Measurements from ENCODE around the gene USP34. TPM values are rescaled to one million over a fixed set of nuclear protein-coding genes. Genes with fewer than 3 reads are reported as not detected.

Gene USP34
- total RNA-seq, 6 experiments from 2014 or later = 33.3 to 57.1 (median 41.5) TPM

DNA sequence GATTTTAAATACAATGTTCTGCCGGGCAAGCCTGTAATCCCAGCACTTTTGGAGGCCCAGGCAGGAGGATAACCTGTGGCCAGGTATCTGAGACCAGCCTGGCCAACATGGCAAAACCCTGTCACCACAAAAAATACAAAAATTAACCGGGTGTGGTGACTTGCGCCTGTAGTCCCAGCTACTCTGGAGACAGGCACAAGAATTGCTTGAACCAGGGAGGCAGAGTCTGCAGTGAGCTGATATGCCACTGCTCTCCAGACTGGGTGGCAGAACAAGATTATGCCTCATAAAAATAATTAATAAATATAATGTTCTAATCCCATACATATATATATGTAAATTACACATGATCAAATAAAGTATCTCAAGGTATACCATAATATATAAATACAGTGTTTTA lies 189.6 kb downstream of the USP34 start:
- TF ChIP-seq, protein P1, sequence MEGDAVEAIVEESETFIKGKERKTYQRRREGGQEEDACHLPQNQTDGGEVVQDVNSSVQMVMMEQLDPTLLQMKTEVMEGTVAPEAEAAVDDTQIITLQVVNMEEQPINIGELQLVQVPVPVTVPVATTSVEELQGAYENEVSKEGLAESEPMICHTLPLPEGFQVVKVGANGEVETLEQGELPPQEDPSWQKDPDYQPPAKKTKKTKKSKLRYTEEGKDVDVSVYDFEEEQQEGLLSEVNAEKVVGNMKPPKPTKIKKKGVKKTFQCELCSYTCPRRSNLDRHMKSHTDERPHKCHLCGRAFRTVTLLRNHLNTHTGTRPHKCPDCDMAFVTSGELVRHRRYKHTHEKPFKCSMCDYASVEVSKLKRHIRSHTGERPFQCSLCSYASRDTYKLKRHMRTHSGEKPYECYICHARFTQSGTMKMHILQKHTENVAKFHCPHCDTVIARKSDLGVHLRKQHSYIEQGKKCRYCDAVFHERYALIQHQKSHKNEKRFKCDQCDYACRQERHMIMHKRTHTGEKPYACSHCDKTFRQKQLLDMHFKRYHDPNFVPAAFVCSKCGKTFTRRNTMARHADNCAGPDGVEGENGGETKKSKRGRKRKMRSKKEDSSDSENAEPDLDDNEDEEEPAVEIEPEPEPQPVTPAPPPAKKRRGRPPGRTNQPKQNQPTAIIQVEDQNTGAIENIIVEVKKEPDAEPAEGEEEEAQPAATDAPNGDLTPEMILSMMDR (IDR thresholded peaks at IDR 0.05) = no peak
- TF ChIP-seq POLR2A (IDR thresholded peaks at IDR 0.05) = no peak
- ATAC-seq (no peak), DNase-seq (no peak)
- intact Hi-C loops (cut with DNase I) = no loop called here
- peaks cover 0 to 55% (median 17%) of the 10 kb centered on the region in 4 donors for H3K36me3 ChIP-seq
- H3K4me1 ChIP-seq = no peaks in the 10 kb centered on the region
- H3K27me3 ChIP-seq = no peaks in the 10 kb centered on the region
- no peaks in the 10 kb centered on the region for H3K9me3 ChIP-seq
- H3K4me3 ChIP-seq = no peak overlapping the region
- 96% methylated on average over 3 of the region's 3 CpGs for WGBS (ENCODE audit: insufficient coverage, low coverage, low lambda C conversion rate, missing lambda C conversion rate)
- H3K27ac ChIP-seq = no peak overlapping the region

DNA sequence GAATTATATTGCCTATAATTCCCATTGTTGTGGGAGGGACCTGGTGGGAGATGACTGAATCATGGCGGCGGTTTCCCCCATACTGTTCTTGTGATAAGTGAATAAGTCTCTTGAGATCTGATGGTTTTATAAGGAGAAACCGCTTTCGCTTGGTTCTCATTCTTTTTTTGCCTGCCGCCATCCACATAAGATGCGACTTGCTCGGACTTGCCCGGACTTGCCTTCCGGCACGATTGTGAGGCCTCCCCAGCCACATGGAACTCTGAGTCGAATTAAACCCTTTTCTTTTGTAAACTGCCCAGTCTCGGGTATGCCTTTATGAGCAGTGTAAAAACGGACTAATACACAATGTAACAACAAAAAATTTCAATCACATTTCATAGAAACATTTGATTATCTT lies 193.1 kb downstream of the USP34 start:
- intact Hi-C loops (cut with DNase I) = no loop called here
- no peak for ATAC-seq

DNA sequence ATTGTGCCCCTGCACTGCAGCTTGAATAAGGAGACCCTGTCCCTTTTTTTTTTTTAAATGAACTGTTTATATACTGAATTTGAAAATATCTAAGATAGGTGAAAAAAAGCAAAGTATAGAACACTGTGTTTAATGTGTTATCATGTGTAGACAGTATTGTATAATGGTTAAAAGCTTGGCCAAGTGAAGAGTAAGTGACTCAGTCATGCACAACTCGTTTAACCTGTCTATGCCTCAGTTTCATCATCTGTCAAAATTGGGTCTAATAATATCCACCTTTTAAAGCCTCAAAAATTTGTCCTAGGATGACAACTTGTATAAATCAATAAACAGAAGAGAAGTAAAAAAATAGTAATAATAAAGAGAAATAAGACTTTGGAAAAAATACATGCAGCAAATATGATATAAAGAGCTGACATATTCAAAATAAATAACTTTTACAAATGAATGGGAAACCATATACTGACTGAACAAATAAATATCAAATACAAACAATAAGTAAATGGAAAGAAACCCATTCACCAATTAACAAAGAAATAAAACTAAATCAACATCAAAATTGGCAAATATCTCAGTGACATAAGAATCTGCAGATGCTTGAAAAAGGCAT lies 195.2 kb downstream of the USP34 start:
- Histone ChIP-seq H3K9me3 (no peaks in the 10 kb centered on the region), H3K27me3 (no peaks in the 10 kb centered on the region), H3K4me3 (no peak overlapping the region), H3K4me1 (no peaks in the 10 kb centered on the region), H3K27ac (no peak overlapping the region), H3K36me3 (peaks cover 0 to 28% (median 10%) of the 10 kb centered on the region in 4 donors)
- WGBS (ENCODE audit: insufficient coverage, low coverage, low lambda C conversion rate, missing lambda C conversion rate) = 80% methylated on average over 1 of the region's 1 CpG
- ATAC-seq (no peak), DNase-seq (no peak)
- TF ChIP-seq POLR2A (IDR thresholded peaks at IDR 0.05) = no peak
- TF ChIP-seq, protein P1 (IDR thresholded peaks at IDR 0.05) = no peak
- intact Hi-C loops (cut with DNase I) = no loop called here

More for the DNA sequence above, 193.1 kb downstream of the USP34 start:
- H3K27me3 ChIP-seq = no peaks in the 10 kb centered on the region
- DNase-seq = no peak
- H3K9me3 ChIP-seq = no peaks in the 10 kb centered on the region
- no peak overlapping the region for H3K27ac ChIP-seq
- no peak for TF ChIP-seq POLR2A (IDR thresholded peaks at IDR 0.05)
- TF ChIP-seq, protein P1 (IDR thresholded peaks at IDR 0.05) = no peak
- H3K36me3 ChIP-seq = peaks cover 0 to 48% (median 15%) of the 10 kb centered on the region in 4 donors
- no peak overlapping the region for H3K4me3 ChIP-seq
- H3K4me1 ChIP-seq = no peaks in the 10 kb centered on the region
- 93% methylated on average over 13 of the region's 13 CpGs for WGBS (ENCODE audit: insufficient coverage, low coverage, low lambda C conversion rate, missing lambda C conversion rate)

DNA sequence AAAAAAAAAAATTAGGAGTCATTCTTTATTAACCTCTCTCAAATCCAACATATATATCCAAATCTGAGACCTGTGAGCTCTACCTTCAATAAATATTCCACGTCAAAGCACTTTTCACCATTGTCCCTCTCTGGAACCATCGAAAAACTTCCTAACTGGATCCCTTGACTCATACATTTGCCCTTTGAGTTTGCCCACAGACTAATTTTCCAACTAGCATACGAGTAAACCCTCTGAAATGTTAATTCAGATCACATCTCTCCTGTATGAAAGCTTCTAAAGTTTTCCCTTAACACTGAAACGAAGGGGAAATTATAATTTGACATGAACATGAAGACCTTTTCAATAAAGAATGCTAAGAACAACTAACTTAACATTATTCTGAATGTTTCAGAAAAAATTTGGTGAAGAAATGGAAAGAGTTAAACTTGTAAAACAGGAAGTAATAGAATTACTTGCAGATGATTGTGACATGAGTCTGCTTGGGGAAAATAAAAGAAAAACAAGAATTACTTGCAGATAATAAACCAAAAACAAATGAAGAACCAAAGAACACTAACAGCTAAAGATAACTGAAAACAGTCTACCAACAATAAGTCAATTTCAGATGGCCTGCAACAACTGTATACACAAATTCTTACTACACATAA lies 198.3 kb downstream of the USP34 start:
- no peak for ATAC-seq
- intact Hi-C loops (cut with DNase I) = no loop called here

More for the DNA sequence above, 198.3 kb downstream of the USP34 start:
- WGBS (ENCODE audit: insufficient coverage, low coverage, low lambda C conversion rate, missing lambda C conversion rate) = 90% methylated on average over 4 of the region's 4 CpGs
- H3K27me3 ChIP-seq = no peaks in the 10 kb centered on the region
- no peak overlapping the region for H3K27ac ChIP-seq
- DNase-seq = no peak
- H3K9me3 ChIP-seq = no peaks in the 10 kb centered on the region
- TF ChIP-seq, protein P1 (IDR thresholded peaks at IDR 0.05) = no peak
- TF ChIP-seq POLR2A (IDR thresholded peaks at IDR 0.05) = no peak
- peaks cover 0 to 11% (median 0%) of the 10 kb centered on the region in 4 donors for H3K36me3 ChIP-seq
- no peaks in the 10 kb centered on the region for H3K4me1 ChIP-seq
- H3K4me3 ChIP-seq = no peak overlapping the region
